GM21515 (cell line): ENCODE data around the gene GDPD1.
"Not testable (repeated sequence)": the region's sequence is repeated elsewhere in the genome, so short reads cannot be mapped to it uniquely, and the experiment has no call there.

Experiments used
- ATAC-seq: cut with Tn5 transposase; IDR thresholded peaks from one replicate; pipeline ENCODE4 v1.9.1; 2021; ENCODE audit not compliant: unreplicated experiment

The GDPD1 gene

GRCh38 chr17:59244081-59244480 lies 23.8 kb downstream of the GDPD1 start:
- ATAC-seq = no peak

GRCh38 chr17:59254742-59255141 lies 34.4 kb downstream of the GDPD1 start:
- ATAC-seq = no peak

GRCh38 chr17:59257101-59257500 lies 36.8 kb downstream of the GDPD1 start:
- ATAC-seq = no peak

GRCh38 chr17:59260722-59261121 lies 40.4 kb downstream of the GDPD1 start:
- no peak for ATAC-seq

- ATAC-seq = no peak
These were observed 46.4 kb downstream of the GDPD1 start for GRCh38 chr17:59266745-59267144.

GRCh38 chr17:59267776-59268175 lies 47.5 kb downstream of the GDPD1 start:
- no peak for ATAC-seq

GRCh38 chr17:59275618-59276017 lies 55.3 kb downstream of the GDPD1 start:
- ATAC-seq = no peak

GRCh38 chr17:59277031-59277430 lies 56.7 kb downstream of the GDPD1 start:
- ATAC-seq = peak; percentile 83

GRCh38 chr17:59278406-59278805 lies 58.1 kb downstream of the GDPD1 start:
- no peak for ATAC-seq

- ATAC-seq = no peak
These were observed 64.0 kb downstream of the GDPD1 start for GRCh38 chr17:59284317-59284716.

GRCh38 chr17:59287452-59287851 lies 67.1 kb downstream of the GDPD1 start:
- ATAC-seq = no peak

GRCh38 chr17:59287891-59288290 lies 67.6 kb downstream of the GDPD1 start:
- ATAC-seq = no peak

GRCh38 chr17:59289981-59290301 lies 69.6 kb downstream of the GDPD1 start:
- ATAC-seq = no peak

GRCh38 chr17:59290302-59290998 lies 70.1 kb downstream of the GDPD1 start:
- not testable (repeated sequence) for ATAC-seq

- ATAC-seq = no peak
These were observed 71.8 kb downstream of the GDPD1 start for GRCh38 chr17:59292174-59292523.

- no peak for ATAC-seq
These were observed 75.9 kb downstream of the GDPD1 start for GRCh38 chr17:59296190-59296589.

GRCh38 chr17:59298521-59298920 lies 78.2 kb downstream of the GDPD1 start:
- no peak for ATAC-seq

GRCh38 chr17:59299400-59300092 lies 79.2 kb downstream of the GDPD1 start:
- ATAC-seq = no peak

GRCh38 chr17:59300941-59301340 lies 80.6 kb downstream of the GDPD1 start:
- no peak for ATAC-seq

- no peak for ATAC-seq
These were observed 84.5 kb downstream of the GDPD1 start for GRCh38 chr17:59304811-59305210.

GRCh38 chr17:59310263-59310920 lies 90.1 kb downstream of the GDPD1 start:
- no peak for ATAC-seq

- no peak for ATAC-seq
These were observed 90.7 kb downstream of the GDPD1 start for GRCh38 chr17:59311051-59311468.
